Measurements from ENCODE around the gene LRIG1.

The LRIG1 gene

GRCh38 chr3:66398228-66399025, 102.4 kb downstream of the LRIG1 start:
- DNase-seq, result no peak

GRCh38 chr3:66397745-66398144, 103.1 kb downstream of the LRIG1 start:
- no peak for DNase-seq

GRCh38 chr3:66396888-66397287, 103.9 kb downstream of the LRIG1 start:
- DNase-seq, result no peak

- no peak for DNase-seq
These were observed 104.6 kb downstream of the LRIG1 start for GRCh38 chr3:66396161-66396760.

GRCh38 chr3:66395635-66396034, 105.2 kb downstream of the LRIG1 start:
- DNase-seq, result no peak

GRCh38 chr3:66394753-66395249, 106.0 kb downstream of the LRIG1 start:
- no peak for DNase-seq

- DNase-seq, result peak; percentile 12
These were observed 106.6 kb downstream of the LRIG1 start for GRCh38 chr3:66394019-66394752.

- peak; percentile 20 for DNase-seq
These were observed 107.4 kb downstream of the LRIG1 start for GRCh38 chr3:66393333-66394005.

GRCh38 chr3:66392966-66393332, 107.9 kb downstream of the LRIG1 start:
- no peak for DNase-seq

- no peak for DNase-seq
These were observed 108.3 kb downstream of the LRIG1 start for GRCh38 chr3:66392512-66392911.

GRCh38 chr3:66390013-66390412, 110.8 kb downstream of the LRIG1 start:
- no peak for DNase-seq

GRCh38 chr3:66386925-66387650, 113.7 kb downstream of the LRIG1 start:
- DNase-seq, result no peak

GRCh38 chr3:66386011-66386924, 114.6 kb downstream of the LRIG1 start:
- DNase-seq, result no peak

GRCh38 chr3:66385066-66385465, 115.8 kb downstream of the LRIG1 start:
- DNase-seq, result no peak

GRCh38 chr3:66383998-66384745, 116.7 kb downstream of the LRIG1 start:
- no peak for DNase-seq

GRCh38 chr3:66383023-66383422, 117.8 kb downstream of the LRIG1 start:
- DNase-seq, result no peak

- no peak for DNase-seq
These were observed 118.7 kb downstream of the LRIG1 start for GRCh38 chr3:66382142-66382541.

- no peak for DNase-seq
These were observed 119.2 kb downstream of the LRIG1 start for GRCh38 chr3:66381626-66382025.

- DNase-seq, result no peak
These were observed 120.5 kb downstream of the LRIG1 start for GRCh38 chr3:66380200-66380932.

- no peak for DNase-seq
These were observed 121.3 kb downstream of the LRIG1 start for GRCh38 chr3:66379565-66379964.

All from DMS79 treated with DMSO at 0.1 percent for 48 hours (cell line).